Activated CD8-positive, alpha-beta memory T cell treated with anti-CD3 and anti-CD28 coated beads for 24 hours (primary cell): ENCODE data around the gene OTUB2.
A peak's percentile ranks its signal among the peaks of the same experiment; 100 is the strongest.
"Not testable (repeated sequence)": the region's sequence is repeated elsewhere in the genome, so short reads cannot be mapped to it uniquely, and the experiment has no call there.

Experiments used
- DNase-seq: peaks from one replicate; pipeline ENCODE4 v3.0.0-alpha.2; 2020

The OTUB2 gene

GRCh38 chr14:94062344-94062940, 36.3 kb downstream of the OTUB2 start:
- no peak for DNase-seq

GRCh38 chr14:94066089-94066676, 40.0 kb downstream of the OTUB2 start:
- no peak for DNase-seq

DNA sequence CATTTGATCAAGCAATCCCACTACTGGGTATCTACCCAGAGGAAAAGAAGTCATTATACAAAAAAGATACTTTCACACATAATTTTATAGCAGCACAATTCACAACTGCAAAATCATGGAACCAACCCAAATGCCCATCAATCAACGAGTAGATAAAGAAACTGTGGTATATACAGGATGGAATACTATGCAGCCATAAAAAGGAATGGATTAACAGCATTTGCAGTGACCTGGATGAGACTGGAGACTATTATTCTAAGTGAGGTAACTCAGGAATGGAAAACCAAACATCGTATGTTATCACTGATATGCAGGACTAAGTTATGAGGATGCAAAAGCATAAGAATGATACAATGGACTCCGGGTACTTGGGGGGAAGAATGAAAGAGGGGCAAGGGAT, 45.9 kb downstream of the OTUB2 start:
- DNase-seq: not testable (repeated sequence)

DNA sequence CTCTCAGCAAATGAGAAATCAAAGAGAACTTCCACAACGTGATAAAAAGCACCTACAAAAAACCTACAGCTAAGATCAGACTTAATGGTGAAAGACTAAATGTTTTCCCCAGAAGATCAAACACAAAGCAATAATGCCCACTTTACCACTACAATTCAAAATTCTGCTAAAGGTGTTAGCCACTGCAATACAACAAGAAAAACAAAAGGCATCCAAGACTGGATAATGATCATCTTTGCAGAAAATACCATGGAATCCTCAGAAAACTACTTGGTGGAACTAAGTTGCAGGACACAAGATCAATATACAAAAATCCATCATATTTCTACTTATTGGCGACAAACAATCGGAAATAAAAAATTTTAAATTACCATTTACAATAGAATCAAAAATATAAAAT, 48.4 kb downstream of the OTUB2 start:
- no peak for DNase-seq

DNA sequence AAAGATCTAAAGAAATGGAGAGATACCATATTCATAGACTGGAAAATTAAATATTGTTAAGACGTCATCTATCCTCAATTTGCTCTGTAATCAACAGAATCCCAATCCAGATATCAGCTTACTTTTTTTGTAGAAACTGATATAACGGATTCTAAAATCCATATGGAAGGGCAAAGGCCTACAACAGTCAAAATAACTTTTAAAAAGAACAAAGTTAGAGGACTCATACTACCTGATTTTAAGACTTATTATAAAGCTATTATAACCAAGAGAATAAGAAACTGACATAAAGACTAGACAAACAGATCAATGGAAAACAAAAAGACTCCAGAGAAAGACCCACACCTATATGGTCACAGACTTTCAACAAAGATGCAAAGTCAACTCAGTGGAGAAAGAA, 48.9 kb downstream of the OTUB2 start:
- no peak for DNase-seq

DNA sequence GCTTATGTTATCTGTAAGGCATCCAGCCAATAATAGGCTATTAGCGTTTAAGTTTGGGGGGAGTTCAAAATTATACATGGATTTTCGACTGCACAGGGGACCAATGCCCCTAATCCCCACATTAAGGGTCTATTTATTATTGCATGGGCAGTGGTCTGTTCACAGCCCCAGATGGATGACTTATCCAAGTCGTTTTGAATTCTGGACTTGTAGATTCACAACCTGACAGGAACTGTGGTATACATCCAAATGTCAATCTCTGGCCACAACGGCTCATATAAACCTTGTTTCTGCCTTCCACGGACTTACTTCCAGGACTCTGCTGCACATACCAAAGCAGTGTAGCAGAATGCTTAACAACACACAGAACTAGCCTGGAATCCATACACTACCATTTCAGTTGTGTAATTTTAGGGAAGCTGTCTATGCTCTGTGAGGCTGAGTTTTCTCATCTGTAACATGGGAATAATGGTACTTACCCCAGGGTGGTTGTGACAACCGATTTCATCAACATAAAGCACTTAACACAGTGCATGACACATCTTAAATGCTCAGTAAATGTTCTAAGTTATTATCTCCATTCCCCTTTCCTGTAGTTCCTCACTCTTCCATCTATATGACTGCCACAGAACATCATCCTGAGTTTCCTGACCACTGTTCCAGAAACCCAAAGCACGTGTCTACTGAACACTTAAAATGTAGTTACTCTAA, 51.1 kb downstream of the OTUB2 start:
- DNase-seq: no peak

- DNase-seq: no peak
These were observed 51.7 kb downstream of the OTUB2 start for GRCh38 chr14:94077823-94078222.

DNA sequence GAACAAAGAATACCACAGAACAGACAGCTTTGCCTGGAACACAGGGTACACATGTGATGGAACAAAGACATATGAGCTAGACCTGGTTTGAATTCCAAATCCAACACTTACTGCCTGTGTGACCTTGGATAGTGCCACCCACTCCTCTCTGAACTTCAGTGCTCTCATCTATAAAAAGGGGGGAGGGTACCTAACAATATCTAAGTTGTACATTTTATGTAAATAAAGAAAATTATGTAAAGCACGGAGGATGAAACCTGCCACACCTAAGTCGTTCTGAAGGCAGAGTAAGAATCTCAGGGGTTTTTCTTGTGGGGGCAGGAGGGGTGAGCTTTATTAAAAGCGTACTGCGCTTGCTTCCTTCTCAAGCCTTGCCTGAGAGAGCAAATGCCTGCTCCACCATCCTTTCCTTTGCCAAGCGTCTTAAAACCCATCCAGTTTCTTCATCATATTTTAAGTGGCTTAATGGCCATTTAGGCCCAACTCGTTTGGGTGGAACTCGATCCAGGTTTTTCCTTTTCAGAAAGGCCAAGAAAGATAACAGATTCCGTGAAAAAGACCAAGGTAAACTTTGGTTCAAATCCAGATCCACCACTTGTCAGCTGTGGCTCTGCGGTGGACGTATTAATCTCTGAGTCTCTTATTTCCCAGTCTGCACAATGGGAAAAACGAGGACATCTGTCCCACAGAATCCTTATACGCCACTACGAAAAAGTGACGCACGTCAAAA, 53.9 kb downstream of the OTUB2 start:
- DNase-seq: no peak

DNA sequence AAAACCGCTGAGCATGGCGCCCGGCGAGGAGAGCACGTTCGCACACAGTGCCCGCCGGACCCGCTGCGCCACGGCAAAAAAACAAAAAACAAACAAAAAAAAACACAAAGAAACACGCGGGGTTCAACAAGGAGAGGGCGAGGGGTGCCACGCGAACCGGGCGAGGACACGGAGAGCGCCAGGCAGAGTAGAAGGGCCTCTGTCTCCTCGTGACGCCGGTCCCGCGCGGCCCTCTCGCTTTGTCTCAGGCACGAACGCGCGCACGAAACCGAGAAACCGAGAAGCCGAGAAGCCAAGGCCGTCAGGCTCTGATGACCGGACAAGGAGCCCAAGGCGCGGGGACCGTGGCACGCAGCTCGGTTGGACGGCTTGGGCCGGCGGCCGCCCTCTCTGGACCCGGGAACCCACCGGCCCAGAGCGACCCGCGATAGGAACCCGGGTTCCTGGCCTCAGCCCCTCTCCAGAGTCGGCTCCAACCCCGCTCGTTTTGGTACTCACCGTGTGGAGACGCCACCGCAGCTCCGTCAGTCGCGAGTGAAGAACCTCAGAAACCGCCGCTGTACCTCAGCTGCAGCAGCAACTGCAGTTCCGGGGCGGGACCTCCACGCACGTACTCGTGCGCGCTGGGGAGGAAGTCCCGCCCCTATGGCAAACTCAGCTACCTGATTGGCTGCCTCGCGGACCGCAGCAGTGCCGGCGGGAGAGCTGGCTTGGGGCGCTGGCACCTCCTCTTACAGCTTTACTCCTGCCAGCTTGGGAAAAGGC, 54.7 kb downstream of the OTUB2 start, which contains the start of the genes DDX24 and IFI27L1:
Gene DDX24 (minus strand): TSS at position 582 of the 765 bp plus-strand sequence. CDS start 1,460 bp downstream, outside the sequence.
Gene IFI27L1 (plus strand): TSS at position 690 of the 765 bp plus-strand sequence. CDS start 15,628 bp downstream, outside the sequence.
- DNase-seq: peak; percentile 96

DNA sequence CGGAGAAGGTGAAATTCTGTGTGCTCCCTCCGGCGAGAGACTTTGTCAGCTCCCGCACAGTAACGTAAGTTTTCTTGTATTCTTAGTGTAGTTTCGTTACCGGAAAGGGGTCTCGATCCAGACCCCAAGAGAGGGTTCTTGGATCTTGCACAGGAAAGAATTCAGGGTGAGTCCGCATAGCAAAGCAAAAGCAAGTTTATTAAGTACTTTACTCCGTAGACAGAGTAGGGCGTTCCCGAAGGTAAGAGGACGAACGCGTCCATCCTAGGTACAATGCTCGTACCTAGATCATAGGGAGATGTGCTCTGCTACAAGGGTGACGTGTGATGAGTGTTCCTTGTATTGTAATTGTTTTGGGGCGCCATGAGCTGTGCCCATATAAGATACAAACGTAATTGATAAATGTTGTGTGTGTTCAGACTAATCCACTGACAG, 55.3 kb downstream of the OTUB2 start:
- no peak for DNase-seq

DNA sequence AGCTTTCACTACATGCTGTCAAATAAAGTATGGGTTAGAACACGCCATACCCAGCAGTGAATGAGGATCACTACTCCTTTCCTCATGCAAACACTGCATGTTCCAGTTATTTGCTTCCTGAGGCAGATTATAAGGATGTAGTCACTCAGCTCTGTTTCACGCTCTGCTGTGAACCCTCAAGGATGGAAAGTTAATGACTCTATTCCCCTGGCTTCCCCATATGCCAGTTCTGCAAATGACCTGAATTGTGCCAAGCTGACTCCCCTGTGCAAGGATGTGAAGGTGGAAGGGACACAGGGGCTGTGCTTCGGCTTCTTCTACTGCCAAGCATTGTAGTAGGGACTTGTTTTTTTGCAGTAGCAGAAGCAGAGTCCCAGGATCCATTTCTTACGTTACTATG, 61.8 kb downstream of the OTUB2 start:
- DNase-seq: no peak

- DNase-seq: no peak
These were observed 62.4 kb downstream of the OTUB2 start for GRCh38 chr14:94088516-94088915.

- no peak for DNase-seq
These were observed 63.3 kb downstream of the OTUB2 start for GRCh38 chr14:94089479-94089878.

DNA sequence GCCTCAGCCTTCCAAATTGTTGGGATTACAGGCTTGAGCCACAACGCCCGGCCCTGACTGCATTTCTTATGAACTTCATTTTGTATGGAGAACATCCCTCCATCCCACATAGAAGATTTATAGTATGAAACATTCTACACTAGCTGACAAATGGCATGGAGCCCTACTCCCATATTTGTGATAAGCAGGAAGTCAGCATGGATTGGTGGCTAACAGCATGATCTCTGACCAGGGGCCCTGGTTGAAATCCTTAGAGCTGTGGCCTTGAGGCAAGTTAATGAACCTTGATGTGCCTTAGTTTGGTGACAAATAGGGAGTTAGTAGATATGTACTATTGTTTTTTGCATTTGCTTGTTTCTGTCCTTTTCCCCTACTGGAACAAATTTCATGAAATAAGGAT, 67.3 kb downstream of the OTUB2 start:
- no peak for DNase-seq

DNA sequence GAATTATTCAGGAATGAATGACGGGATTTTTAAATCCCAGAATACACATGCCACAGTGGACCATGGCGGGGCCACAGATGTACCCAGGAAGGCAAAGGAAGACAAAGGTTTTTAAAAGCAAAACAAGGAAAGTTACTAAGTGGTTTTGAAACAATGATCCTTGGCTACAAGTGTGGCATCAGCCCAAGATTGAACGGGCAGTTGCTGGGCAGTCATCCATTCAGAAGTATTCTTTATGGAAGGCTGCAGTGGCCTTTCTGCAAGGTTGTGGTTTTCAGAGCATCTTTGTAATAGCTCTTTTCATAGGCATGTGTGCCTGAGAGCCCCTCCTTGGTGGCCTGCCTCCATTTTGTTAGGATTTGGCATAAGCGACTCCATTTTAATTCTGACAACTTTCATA, 71.0 kb downstream of the OTUB2 start:
- DNase-seq: no peak
